Astrocyte (in vitro differentiated cells and primary cell): ENCODE data around the gene RPS28. TPM values are rescaled to one million over a fixed set of nuclear protein-coding genes. Genes with fewer than 3 reads are reported as not detected.
A peak's percentile ranks its signal among the peaks of the same experiment; 100 is the strongest.
"Not testable (repeated sequence)": the region's sequence is repeated elsewhere in the genome, so short reads cannot be mapped to it uniquely, and the experiment has no call there.

Experiments used
- DNase-seq: peaks from one replicate; pipeline ENCODE4 v3.0.0-alpha.2; 2010; ENCODE audit warnings: low read depth
- FAIRE-seq: peaks from 2 replicates; lab custom pipeline; 2011; peaks lifted over from hg19 to GRCh38; lab: Jason Lieb, UNC
- H2AFZ ChIP-seq: 2 replicates; pipeline ENCODE4 v1.6.0; 2012; ENCODE audit warnings: low read depth, low read length, inconsistent platforms
- H3K27ac ChIP-seq: 2 replicates; pipeline ENCODE4 v1.5.1; 2011; ENCODE audit warnings: low read depth, low read length, inconsistent platforms
- H3K27me3 ChIP-seq: 2 replicates; pipeline ENCODE4 v1.6.0; 2011; ENCODE audit warnings: low read length, inconsistent platforms; ENCODE audit not compliant: insufficient read depth
- H3K36me3 ChIP-seq: 2 replicates; pipeline ENCODE4 v1.5.1; 2011; ENCODE audit warnings: low read length, inconsistent platforms; ENCODE audit not compliant: insufficient read depth
- H3K4me1 ChIP-seq: 2 replicates; pipeline ENCODE4 v1.5.1; 2011; ENCODE audit warnings: low read length, inconsistent platforms; ENCODE audit not compliant: insufficient read depth
- H3K4me2 ChIP-seq: 2 replicates; pipeline ENCODE4 v1.6.0; 2012; ENCODE audit warnings: low read length, inconsistent platforms
- H3K4me3 ChIP-seq: 2 replicates; pipeline ENCODE4 v1.5.1; 2011; ENCODE audit warnings: low read depth, mild to moderate bottlenecking, low read length, inconsistent platforms; ENCODE audit not compliant: insufficient read depth
- H3K79me2 ChIP-seq: 2 replicates; pipeline ENCODE4 v1.6.0; 2012; ENCODE audit warnings: mild to moderate bottlenecking, low read length, inconsistent platforms; ENCODE audit not compliant: insufficient read depth
- H3K9ac ChIP-seq: 2 replicates; pipeline ENCODE4 v1.6.0; 2012; ENCODE audit warnings: mild to moderate bottlenecking, low read length, inconsistent platforms
- H3K9me3 ChIP-seq: 2 replicates; pipeline ENCODE4 v1.5.1; 2012; ENCODE audit warnings: low read depth, mild to moderate bottlenecking, low read length, inconsistent platforms; ENCODE audit not compliant: insufficient read depth
- H4K20me1 ChIP-seq: 2 replicates; pipeline ENCODE4 v1.6.0; 2012; ENCODE audit warnings: low read length, inconsistent platforms; ENCODE audit not compliant: insufficient read depth
- H3K27ac Mint-ChIP-seq: one replicate; pipeline ENCODE4 v1.8.0; 2021; ENCODE audit warnings: mild to moderate bottlenecking, mixed read lengths; ENCODE audit not compliant: unreplicated experiment
- H3K27me3 Mint-ChIP-seq: one replicate; pipeline ENCODE4 v1.8.0; 2021; ENCODE audit warnings: low read depth, mixed read lengths; ENCODE audit not compliant: unreplicated experiment
- H3K36me3 Mint-ChIP-seq: one replicate; pipeline ENCODE4 v1.8.0; 2021; ENCODE audit warnings: low read depth, mixed read lengths; ENCODE audit not compliant: unreplicated experiment
- H3K4me1 Mint-ChIP-seq: one replicate; pipeline ENCODE4 v1.8.0; 2021; ENCODE audit warnings: low read depth, mixed read lengths; ENCODE audit not compliant: unreplicated experiment
- H3K4me3 Mint-ChIP-seq: one replicate; pipeline ENCODE4 v1.8.0; 2021; ENCODE audit warnings: mild to moderate bottlenecking, moderate library complexity, mixed read lengths; ENCODE audit not compliant: unreplicated experiment
- H3K9me3 Mint-ChIP-seq: one replicate; pipeline ENCODE4 v1.8.0; 2021; ENCODE audit warnings: mild to moderate bottlenecking, mixed read lengths; ENCODE audit not compliant: unreplicated experiment
- CTCF ChIP-seq: IDR thresholded peaks from 2 replicates; pipeline ENCODE4 v1.5.1; 2011; ENCODE audit warnings: low read depth, mild to moderate bottlenecking, inconsistent platforms, low read length, moderate library complexity; ENCODE audit not compliant: insufficient read depth
- EZH2 ChIP-seq: IDR thresholded peaks from 2 replicates; pipeline ENCODE4 v1.6.1; 2012; ENCODE audit warnings: mild to moderate bottlenecking, low read length, inconsistent platforms; ENCODE audit not compliant: insufficient read depth
- total RNA-seq: library from RNA; stranded (reverse); gene quantifications from 2 replicates; pipeline ENCODE4 v1.2.1, GENCODE V29; 2021

Gene RPS28
- total RNA-seq, 1 donor from 2014 or later = 1,198 TPM

GRCh38 chr19:8352134-8352827 lies 31.0 kb downstream of the RPS28 start:
- Histone ChIP-seq H3K9me3 (no peaks in the 10 kb centered on the region), H2AFZ (peak overlapping the region; percentile 13), H3K4me1 (peaks cover 24% of the 10 kb centered on the region), H3K27ac (no peak overlapping the region), H3K79me2 (no peaks in the 10 kb centered on the region), H3K4me2 (peak overlapping the region; percentile 63), H3K4me3 (no peak overlapping the region), H3K27me3 (peaks cover 9% of the 10 kb centered on the region), H3K36me3 (no peaks in the 10 kb centered on the region), H3K9ac (no peak overlapping the region), H4K20me1 (no peaks in the 10 kb centered on the region)
- TF ChIP-seq CTCF (no peak), EZH2 (no peak)
- Mint-ChIP-seq H3K4me3 (no peak overlapping the region), H3K36me3 (no peaks in the 10 kb centered on the region), H3K9me3 (peaks cover 6% of the 10 kb centered on the region), H3K27ac (peak overlapping the region; percentile 12), H3K27me3 (peaks cover 4% of the 10 kb centered on the region), H3K4me1 (peaks cover 19% of the 10 kb centered on the region)
- FAIRE-seq (no peak), DNase-seq (no peak)

DNA sequence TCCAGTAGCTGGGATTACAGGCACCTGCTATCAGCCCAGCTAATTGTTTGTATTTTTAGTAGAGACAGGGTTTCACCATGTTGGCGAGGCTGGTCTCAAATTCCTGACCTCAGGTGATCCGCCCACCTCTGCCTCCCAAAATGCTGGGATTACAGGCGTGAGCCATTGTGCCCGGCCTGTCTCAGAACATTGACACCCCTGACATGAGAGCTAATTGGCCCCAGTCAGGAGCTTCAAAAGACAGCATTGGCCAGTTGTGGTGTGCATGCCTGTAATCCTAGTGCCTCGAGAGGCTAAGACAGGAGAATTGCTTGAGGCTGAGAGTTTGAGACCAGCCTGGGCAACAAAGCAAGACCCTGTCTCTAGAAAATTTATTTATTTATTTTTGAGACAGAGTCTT lies 31.5 kb downstream of the RPS28 start:
- H3K9ac ChIP-seq, FAIRE-seq, H4K20me1 ChIP-seq, H3K4me3 ChIP-seq, H3K4me3 Mint-ChIP-seq, H3K27ac Mint-ChIP-seq, H3K79me2 ChIP-seq, DNase-seq, H3K27me3 ChIP-seq, H3K27ac ChIP-seq, H3K36me3 ChIP-seq, H3K9me3 Mint-ChIP-seq, H3K36me3 Mint-ChIP-seq, H3K9me3 ChIP-seq, H3K27me3 Mint-ChIP-seq: not testable (repeated sequence)
- Histone ChIP-seq H3K4me2 (peak overlapping the region; percentile 63), H2AFZ (peak overlapping the region; percentile 13), H3K4me1 (peaks cover 24% of the 10 kb centered on the region)
- H3K4me1 Mint-ChIP-seq = peaks cover 17% of the 10 kb centered on the region

DNA sequence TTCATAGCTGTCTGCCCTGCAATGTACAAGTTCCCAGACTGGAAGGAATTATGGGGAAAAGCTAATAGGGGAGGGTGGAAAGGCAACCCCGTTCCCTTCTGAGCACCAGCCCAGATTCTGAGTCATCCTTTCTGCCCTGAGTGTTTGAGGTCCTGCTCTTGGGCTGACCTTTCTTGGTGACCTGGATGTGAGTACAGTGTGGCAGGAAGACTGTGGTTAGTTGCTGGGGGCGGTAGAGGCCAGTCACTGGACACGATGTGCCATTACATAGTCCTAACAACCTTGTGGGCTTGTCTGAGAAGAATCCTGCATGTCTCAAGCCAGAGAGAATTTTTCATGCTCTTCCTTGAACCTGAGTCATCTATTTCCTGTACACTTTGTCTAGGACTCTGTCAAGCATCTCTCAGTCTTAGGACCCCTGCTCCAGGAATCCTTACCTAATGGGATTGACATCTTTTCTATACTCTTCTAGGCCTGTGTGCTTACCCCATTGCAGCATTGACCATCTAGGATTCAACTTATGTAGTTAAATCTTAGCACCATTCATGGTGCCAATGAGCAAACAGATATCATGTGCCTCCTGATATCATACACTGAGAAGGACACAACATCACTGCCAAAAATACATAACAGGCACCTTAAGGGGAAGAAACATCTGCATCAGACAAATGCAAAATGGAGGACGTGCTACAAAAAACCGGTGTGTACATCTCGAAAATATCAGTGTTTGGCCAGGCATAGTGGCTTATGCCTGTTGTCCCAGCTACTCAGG lies 34.5 kb downstream of the RPS28 start:
- Histone ChIP-seq H3K4me3 (no peak overlapping the region), H3K79me2 (no peaks in the 10 kb centered on the region)
- peaks cover under 1% of the 10 kb centered on the region for H3K27me3 Mint-ChIP-seq

More for the DNA sequence above, 34.5 kb downstream of the RPS28 start:
- Histone ChIP-seq H3K36me3 (no peaks in the 10 kb centered on the region), H3K9ac (peak overlapping the region; percentile 12), H3K27ac (peak overlapping the region; percentile 53), H3K4me1 (peaks cover 24% of the 10 kb centered on the region), H2AFZ (no peak overlapping the region), H4K20me1 (no peaks in the 10 kb centered on the region), H3K4me2 (peak overlapping the region; percentile 63), H3K27me3 (peaks cover 3% of the 10 kb centered on the region), H3K9me3 (no peaks in the 10 kb centered on the region)
- Mint-ChIP-seq H3K4me3 (peak overlapping the region; percentile 43), H3K9me3 (peaks cover 6% of the 10 kb centered on the region), H3K36me3 (no peaks in the 10 kb centered on the region), H3K4me1 (peaks cover 16% of the 10 kb centered on the region), H3K27ac (peak overlapping the region; percentile 96)
- TF ChIP-seq CTCF (no peak), EZH2 (no peak)
- DNase-seq (peak; percentile 96), FAIRE-seq (peak; percentile 98)
